Right lung (tissue), 5 donors: ENCODE data around the gene CERS6. TPM values are rescaled to one million over a fixed set of nuclear protein-coding genes. Genes with fewer than 3 reads are reported as not detected.

Experiments
- DNase-seq, 2 donors: peaks; one replicate each; pipeline ENCODE4 v3.0.0-alpha.2; 2013
- polyA plus RNA-seq, 5 donors: library from polyadenylated mRNA; unstranded; fragments of 120-200 nt; gene quantifications; one replicate each; pipeline versions ENCODE4 v1.2.1 to v1.2.3, GENCODE V29; 2013; ENCODE audit warnings: inconsistent platforms in 1 of 5, low replicate concordance in 1 of 5; ENCODE audit not compliant: insufficient read length in 5 of 5, insufficient read depth in 1 of 5

Gene CERS6
- polyA plus RNA-seq, 5 donors = 13.4 to 23.8 (median 22.7) TPM

DNA sequence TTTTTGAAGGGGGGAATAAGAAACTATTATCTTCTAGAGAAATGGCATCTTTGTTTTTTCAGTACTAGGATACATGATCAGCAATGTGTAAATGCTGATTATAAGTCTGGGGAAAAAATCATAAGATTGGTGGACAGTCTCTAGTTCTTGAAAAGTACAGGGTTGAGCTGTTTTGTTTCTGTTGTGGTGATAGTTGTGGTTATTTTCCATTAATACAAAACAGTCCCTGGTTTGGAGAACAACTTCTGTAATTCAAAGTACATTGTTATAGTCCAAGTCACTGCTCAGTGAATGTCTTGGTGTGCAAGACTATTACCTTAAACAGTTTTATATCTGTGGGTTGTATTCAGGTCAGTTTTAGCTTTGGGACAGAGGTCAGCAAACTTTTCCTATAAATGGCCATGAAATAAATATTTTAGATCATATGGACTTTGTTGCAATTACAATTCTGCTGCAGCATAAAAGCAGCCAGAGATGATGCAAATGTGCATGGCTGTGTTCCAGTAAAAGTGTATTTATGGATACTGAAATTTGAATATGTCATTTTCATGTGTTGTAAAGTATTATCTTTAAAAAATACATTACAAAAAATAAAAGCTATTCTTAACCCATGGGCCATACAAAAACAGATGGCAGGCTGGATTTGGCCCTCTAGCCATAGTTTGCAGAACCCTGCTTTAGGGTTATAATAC, 111.0 kb downstream of the CERS6 start:
- peak in 1 of 2 donors; percentile 14 for DNase-seq

- DNase-seq = no peak
Observed at GRCh38 chr2:168567836-168568235, 111.8 kb downstream of the CERS6 start.

- DNase-seq = peak; percentile 26 to 34
Observed at GRCh38 chr2:168568476-168569267, 112.6 kb downstream of the CERS6 start.

GRCh38 chr2:168571061-168571460, 115.0 kb downstream of the CERS6 start:
- no peak for DNase-seq

DNA sequence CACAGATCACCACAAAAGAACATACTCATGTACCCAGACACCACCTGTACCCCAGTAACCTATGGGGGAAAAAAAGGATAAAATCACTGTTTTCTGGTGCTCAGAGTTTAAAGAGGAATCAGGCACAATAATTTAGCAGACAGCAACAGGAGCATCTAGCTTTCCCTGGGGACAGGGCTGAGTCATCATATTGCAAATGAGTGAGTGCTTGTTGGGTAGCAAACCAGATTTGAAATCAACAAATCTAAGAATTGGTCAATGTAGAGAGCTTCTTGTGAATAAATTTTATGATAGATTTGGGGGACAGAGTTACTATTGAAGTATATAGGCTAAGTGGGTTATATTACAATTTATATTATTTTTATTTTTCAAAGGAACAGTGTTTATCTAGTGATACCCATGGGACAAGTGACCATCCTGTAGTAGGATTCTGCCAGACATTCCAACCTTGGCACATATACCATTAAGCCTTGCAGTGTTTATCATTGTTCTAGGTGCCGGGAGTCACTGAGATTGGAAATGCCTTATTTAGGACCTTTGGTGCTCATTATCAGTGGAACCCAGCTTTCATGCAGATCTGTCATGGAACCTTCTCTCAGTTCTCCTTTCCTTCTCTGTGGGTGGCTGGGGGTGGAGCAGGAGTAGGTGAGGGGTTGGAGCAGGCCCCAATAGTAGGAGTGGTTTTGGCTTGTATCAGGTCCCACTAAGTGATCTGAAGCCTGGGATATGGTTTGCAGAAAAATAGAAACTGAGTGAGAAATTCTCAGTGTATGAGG, 117.2 kb downstream of the CERS6 start:
- no peak for DNase-seq

- DNase-seq = peak; percentile 9 to 10
Observed at GRCh38 chr2:168574856-168575630, 119.0 kb downstream of the CERS6 start.

- DNase-seq = no peak
Observed at GRCh38 chr2:168577885-168578284, 121.8 kb downstream of the CERS6 start.

DNA sequence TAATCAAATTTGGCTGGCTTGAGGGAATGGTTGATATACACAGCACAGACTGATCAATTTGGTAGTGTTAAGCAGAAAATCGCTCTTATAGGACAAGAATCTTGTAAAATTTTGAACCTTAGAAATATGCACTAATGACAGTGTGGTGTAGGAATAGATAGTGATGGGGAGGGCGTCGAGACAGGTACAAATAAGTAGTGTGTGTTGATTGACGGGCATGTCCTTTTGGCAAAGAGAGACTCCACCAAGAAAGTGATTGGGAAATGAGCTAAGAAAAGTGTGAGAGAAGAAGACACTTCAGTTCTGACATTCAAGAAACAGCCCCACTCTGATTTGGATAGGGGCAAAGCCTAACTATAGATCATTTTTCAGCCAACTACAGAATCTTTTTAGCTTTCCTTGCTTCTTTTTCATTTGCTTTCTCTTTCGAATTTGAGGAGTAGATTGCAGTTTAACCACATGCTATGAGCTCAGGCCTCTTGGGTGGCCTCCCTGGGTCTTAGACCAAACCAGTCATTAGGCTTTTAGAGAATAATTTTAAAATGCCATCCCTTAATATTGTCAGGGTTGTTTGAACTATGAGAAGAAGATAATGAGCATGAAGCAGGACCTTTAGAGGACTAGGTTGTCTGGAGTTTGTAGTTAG, 127.1 kb downstream of the CERS6 start:
- DNase-seq = no peak

DNA sequence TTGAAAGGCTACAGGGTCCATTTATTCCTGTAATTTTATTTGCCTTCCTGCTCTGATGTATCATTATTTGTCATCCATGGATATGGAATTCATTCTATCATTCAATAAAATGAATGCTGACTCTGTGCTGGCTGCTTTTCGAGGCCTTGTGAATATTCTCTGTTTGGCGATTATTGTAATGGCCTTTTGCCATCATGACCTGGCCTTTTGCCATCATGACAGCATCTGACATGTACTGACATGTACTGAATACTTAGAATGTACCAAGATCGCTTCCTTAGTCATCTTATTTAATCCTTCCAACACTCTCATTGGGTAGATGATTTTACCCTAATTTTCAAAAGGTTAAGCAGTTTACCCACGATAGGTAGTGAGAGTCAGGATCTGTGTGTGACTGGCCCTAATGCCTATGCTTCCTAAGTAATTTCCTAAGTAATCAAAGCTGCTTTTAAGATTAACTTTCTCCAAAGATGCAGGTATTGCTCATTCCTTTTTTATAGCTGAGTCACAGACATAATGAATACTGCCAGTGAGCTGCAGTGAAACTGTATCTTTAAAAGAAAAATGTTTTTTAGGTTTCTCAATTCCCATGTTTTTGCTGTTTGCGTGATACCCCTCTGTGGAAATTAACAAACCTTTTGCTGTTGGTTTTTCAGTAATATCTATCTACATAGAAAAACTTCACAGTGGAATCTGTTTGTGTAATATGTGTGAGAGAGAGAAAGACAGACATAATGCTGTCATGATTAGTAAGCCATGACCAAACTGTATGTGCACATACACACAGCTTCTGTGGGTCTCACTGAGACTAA, 127.8 kb downstream of the CERS6 start:
- peak in 1 of 2 donors; percentile 10 for DNase-seq

- DNase-seq = no peak
Observed at GRCh38 chr2:168584911-168585310, 128.8 kb downstream of the CERS6 start.

DNA sequence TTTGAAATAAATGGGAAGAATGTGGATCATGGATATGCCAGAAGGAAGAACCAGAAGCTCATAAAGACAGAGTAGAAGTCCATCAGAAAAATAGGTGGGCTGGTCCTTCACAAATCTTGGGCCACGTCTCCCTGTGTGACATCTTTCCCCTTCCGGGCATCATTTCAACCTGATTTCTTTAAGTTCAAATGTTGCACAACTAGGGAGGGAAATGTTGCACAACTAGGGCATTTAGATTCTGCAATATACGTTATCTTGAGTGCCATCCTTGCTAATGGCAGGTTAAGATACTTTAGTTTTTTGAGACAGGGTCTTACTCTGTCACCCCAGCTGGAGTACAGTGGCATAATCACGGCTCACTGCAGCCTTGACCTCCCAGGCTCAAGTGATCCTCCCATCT, 129.6 kb downstream of the CERS6 start:
- no peak for DNase-seq

- DNase-seq = no peak
Observed at GRCh38 chr2:168587307-168587706, 131.2 kb downstream of the CERS6 start.

GRCh38 chr2:168589236-168590211, 133.5 kb downstream of the CERS6 start:
- no peak for DNase-seq

- no peak for DNase-seq
Observed at GRCh38 chr2:168592181-168592831, 136.2 kb downstream of the CERS6 start.

GRCh38 chr2:168593713-168594112, 137.6 kb downstream of the CERS6 start:
- DNase-seq = no peak

DNA sequence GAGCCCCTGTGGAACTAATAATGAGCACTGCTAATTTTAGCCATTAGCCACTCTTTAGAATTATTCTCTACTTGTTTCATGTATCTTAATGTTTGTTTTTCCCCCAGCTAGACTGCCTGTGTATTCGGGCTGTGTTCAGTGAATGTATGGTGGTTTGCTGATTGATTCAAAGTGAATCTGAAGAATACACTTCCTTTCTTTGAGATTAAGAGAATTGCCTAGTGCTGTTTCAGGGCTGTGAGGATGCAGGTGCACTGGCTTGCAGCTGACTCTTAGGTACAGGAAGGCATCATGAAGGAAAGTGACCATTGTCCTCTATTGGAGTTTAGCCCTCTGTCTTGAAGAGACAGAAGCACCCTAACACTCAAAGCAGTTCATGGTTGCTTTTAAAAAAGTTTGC, 138.7 kb downstream of the CERS6 start:
- DNase-seq = no peak

- no peak for DNase-seq
Observed at GRCh38 chr2:168596881-168597655, 141.0 kb downstream of the CERS6 start.

- DNase-seq = no peak
Observed at GRCh38 chr2:168599738-168600137, 143.7 kb downstream of the CERS6 start.
